Smooth muscle cell (in vitro differentiated cells): Measurements from ENCODE around the gene DDX49. TPM values are rescaled to one million over a fixed set of nuclear protein-coding genes. Genes with fewer than 3 reads are reported as not detected.

Experiments used
- DNase-seq: peaks from one replicate; lab custom pipeline; 2025; ENCODE audit not compliant: unreplicated experiment; lab: John Stamatoyannopoulos, UW
- H2AFZ ChIP-seq: fragments of 200-600 bp; sonication (generic); 2 replicates; pipeline ENCODE4 v1.6.0; 2016; ENCODE audit warnings: antibody characterized with exemption, low read depth, mild to moderate bottlenecking
- H3F3A ChIP-seq: fragments of 200-600 bp; sonication (generic); 2 replicates; pipeline ENCODE4 v1.6.0; 2017; ENCODE audit warnings: antibody characterized with exemption, low read depth
- H3K27ac ChIP-seq: fragments of 200-600 bp; sonication (generic); 2 replicates; pipeline ENCODE4 v1.5.1; 2016; ENCODE audit warnings: low read depth, mild to moderate bottlenecking
- H3K27me3 ChIP-seq: fragments of 200-600 bp; sonication (generic); 2 replicates; pipeline ENCODE4 v1.6.1; 2016; ENCODE audit warnings: low read depth, mild to moderate bottlenecking
- H3K36me3 ChIP-seq: fragments of 200-600 bp; sonication (generic); 2 replicates; pipeline ENCODE4 v1.5.1; 2016; ENCODE audit warnings: low read depth
- H3K4me1 ChIP-seq: fragments of 200-600 bp; sonication (generic); 2 replicates; pipeline ENCODE4 v1.5.1; 2016; ENCODE audit warnings: low read depth
- H3K4me2 ChIP-seq: fragments of 200-600 bp; sonication (generic); 2 replicates; pipeline ENCODE4 v1.6.0; 2016; ENCODE audit warnings: mild to moderate bottlenecking
- H3K4me3 ChIP-seq: fragments of 200-600 bp; sonication (generic); 2 replicates; pipeline ENCODE4 v1.5.1; 2016; ENCODE audit warnings: mild to moderate bottlenecking
- H3K79me2 ChIP-seq: fragments of 200-600 bp; sonication (generic); 2 replicates; pipeline ENCODE4 v1.6.0; 2016; ENCODE audit warnings: low read depth, mild to moderate bottlenecking
- H3K9ac ChIP-seq: fragments of 200-600 bp; sonication (generic); 2 replicates; pipeline ENCODE4 v1.6.0; 2016; ENCODE audit warnings: low read depth
- H3K9me3 ChIP-seq: fragments of 200-600 bp; sonication (generic); replicated peaks from 2 replicates; pipeline ENCODE4 v1.5.1; 2016; ENCODE audit warnings: low read depth
- H4K20me1 ChIP-seq: fragments of 200-600 bp; sonication (generic); 2 replicates; pipeline ENCODE4 v1.6.0; 2016; ENCODE audit warnings: low read depth
- WGBS: methylation state at CpG from one replicate; pipeline ENCODE4 v1.1.7; 2016; ENCODE audit warnings: low lambda C conversion rate; 5-methylcytosine and 5-hydroxymethylcytosine counted together
- polyA plus RNA-seq: library from polyadenylated mRNA; unstranded; fragments of >200 nt; fragmentation: Nextera tagmentation; extraction: Ambion mirVana; gene quantifications from 2 replicates; pipeline ENCODE4 v1.2.1, GENCODE V29; 2016
- total RNA-seq: library from RNA; depleted of rRNA; stranded (reverse); fragments of >200 nt; gene quantifications from 2 replicates; pipeline ENCODE4 v1.2.3, GENCODE V29; 2014
- TF ChIP-seq, protein P1 (sequence below): fragments of 200-600 bp; sonication (generic); IDR thresholded peaks from 2 replicates; pipeline ENCODE4 v1.5.1; 2017; ENCODE audit warnings: borderline replicate concordance, mild to moderate bottlenecking, antibody characterized with exemption; ENCODE audit not compliant: insufficient read depth, poor library complexity, severe bottlenecking

Gene DDX49
- total and polyA plus RNA-seq, 2 experiments from 2014 or later = 36.1 to 39.6 TPM

GRCh38 chr19:18898081-18898606 lies 21.4 kb upstream of the DDX49 start:
- H3K4me1 ChIP-seq = peaks cover 9% of the 10 kb centered on the region
- no peak overlapping the region for H2AFZ ChIP-seq
- H3K9ac ChIP-seq = no peak overlapping the region
- H3F3A ChIP-seq = no peaks in the 10 kb centered on the region
- DNase-seq = no peak
- TF ChIP-seq, protein P1, sequence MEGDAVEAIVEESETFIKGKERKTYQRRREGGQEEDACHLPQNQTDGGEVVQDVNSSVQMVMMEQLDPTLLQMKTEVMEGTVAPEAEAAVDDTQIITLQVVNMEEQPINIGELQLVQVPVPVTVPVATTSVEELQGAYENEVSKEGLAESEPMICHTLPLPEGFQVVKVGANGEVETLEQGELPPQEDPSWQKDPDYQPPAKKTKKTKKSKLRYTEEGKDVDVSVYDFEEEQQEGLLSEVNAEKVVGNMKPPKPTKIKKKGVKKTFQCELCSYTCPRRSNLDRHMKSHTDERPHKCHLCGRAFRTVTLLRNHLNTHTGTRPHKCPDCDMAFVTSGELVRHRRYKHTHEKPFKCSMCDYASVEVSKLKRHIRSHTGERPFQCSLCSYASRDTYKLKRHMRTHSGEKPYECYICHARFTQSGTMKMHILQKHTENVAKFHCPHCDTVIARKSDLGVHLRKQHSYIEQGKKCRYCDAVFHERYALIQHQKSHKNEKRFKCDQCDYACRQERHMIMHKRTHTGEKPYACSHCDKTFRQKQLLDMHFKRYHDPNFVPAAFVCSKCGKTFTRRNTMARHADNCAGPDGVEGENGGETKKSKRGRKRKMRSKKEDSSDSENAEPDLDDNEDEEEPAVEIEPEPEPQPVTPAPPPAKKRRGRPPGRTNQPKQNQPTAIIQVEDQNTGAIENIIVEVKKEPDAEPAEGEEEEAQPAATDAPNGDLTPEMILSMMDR = no peak
- peaks cover 16% of the 10 kb centered on the region for H4K20me1 ChIP-seq
- H3K27ac ChIP-seq = no peak overlapping the region
- no peaks in the 10 kb centered on the region for H3K9me3 ChIP-seq
- H3K4me2 ChIP-seq = no peak overlapping the region
- 64% methylated on average over 16 of the region's 18 CpGs for whole genome bisulfite sequencing
- H3K79me2 ChIP-seq = no peaks in the 10 kb centered on the region
- no peak overlapping the region for H3K4me3 ChIP-seq
- no peaks in the 10 kb centered on the region for H3K36me3 ChIP-seq
- no peaks in the 10 kb centered on the region for H3K27me3 ChIP-seq

DNA sequence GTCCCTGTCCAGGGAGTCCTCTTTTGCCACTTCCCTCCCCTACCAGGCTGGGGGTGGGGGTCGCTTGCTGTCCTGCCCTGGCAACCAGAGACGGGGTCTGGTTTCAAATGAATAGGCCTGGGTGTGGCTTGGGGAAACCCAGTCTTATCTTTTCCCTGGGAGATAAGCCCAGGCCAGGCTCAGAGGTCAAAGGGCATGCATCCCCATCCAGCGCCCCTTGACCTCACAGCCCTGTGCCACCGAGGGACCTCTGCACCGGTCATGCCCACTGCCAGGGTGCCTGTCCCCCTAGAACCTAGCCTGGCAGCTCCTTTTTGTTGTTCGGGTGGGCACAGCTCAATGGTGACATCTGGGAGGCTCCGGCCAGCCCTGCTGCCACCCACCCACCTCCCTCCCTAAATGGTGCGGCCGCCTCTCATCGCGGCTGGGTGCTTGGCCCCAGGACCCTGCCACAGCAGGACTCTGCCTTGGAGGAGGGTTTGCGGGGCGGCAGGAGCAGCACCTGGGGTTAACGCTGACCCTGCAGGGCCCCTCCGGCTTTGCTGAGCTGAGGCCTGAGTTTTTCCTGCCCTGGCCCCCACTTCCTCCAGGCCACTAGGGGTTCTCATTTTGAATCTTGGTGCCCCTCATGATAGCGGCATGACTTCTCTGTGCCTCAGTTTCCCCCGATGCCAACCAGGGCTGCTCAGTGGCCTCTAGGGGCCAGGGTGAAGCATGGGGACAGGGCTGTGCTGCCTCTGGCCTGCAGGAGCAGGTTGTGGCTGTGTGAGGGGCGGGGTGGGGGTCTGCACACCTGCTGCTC lies 20.7 kb upstream of the DDX49 start:
- 84% methylated on average over 16 of the region's 18 CpGs for WGBS
- Histone ChIP-seq H3K4me2 (no peak overlapping the region), H3K9me3 (no peaks in the 10 kb centered on the region), H3F3A (no peaks in the 10 kb centered on the region), H3K4me1 (peaks cover 9% of the 10 kb centered on the region), H3K79me2 (no peaks in the 10 kb centered on the region), H2AFZ (no peak overlapping the region), H3K9ac (no peak overlapping the region), H4K20me1 (peaks cover 16% of the 10 kb centered on the region), H3K27ac (no peak overlapping the region), H3K4me3 (no peak overlapping the region), H3K27me3 (no peaks in the 10 kb centered on the region), H3K36me3 (no peaks in the 10 kb centered on the region)
- TF ChIP-seq, protein P1 = no peak
- no peak for DNase-seq

GRCh38 chr19:18899624-18900560 lies 19.6 kb upstream of the DDX49 start:
- DNase-seq = no peak
- Histone ChIP-seq H3K27ac (no peak overlapping the region), H3K9ac (no peak overlapping the region), H3F3A (no peaks in the 10 kb centered on the region), H3K4me2 (no peak overlapping the region), H3K36me3 (no peaks in the 10 kb centered on the region), H4K20me1 (peaks cover 21% of the 10 kb centered on the region), H3K4me1 (peaks cover under 1% of the 10 kb centered on the region), H3K27me3 (no peaks in the 10 kb centered on the region), H3K4me3 (no peak overlapping the region), H3K79me2 (no peaks in the 10 kb centered on the region), H2AFZ (no peak overlapping the region), H3K9me3 (no peaks in the 10 kb centered on the region)
- 91% methylated on average over 20 of the region's 20 CpGs for WGBS
- TF ChIP-seq, protein P1 = no peak
